Measurements from ENCODE around the gene RMC1.

GRCh38 chr18:23515911-23516546, 12.7 kb downstream of the RMC1 start:
- TF ChIP-seq NR3C1 (CRISPR knock-in tag; IDR thresholded peaks at IDR 0.05) (no peak), ZNF703 (CRISPR knock-in tag; IDR thresholded peaks at IDR 0.05; ENCODE audit: borderline replicate concordance) (no peak), YEATS2 (CRISPR knock-in tag; IDR thresholded peaks at IDR 0.05; ENCODE audit: borderline replicate concordance) (peak; percentile 60; the same call in 1 of the 2 replicates)

Measured in HepG2 (cell line).